COLO668 (cell line): ENCODE data around the gene KIF16B.

Experiments
- DNase-seq: peaks from one replicate; lab custom pipeline; 2025; ENCODE audit not compliant: unreplicated experiment; lab: John Stamatoyannopoulos, UW

Gene KIF16B

DNA sequence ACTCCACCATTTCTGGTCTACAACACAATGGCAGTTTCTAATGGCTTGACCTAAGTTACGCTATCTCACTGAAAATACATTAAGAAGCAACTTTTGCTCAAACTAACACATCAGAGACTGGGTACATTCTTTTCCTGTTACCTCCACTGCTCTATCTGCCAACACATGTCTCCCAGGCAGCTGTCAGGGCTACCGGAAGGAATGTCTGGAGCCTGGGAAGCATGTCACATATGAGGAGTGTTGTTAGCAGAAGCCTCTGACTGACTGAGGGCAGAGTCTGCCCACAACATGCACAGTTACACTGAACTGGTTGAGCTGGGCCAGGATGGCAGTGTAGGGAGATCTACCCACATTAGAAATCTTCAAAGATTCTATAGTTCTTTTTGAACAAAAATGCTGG lies 264.5 kb downstream of the KIF16B start:
- DNase-seq = no peak

DNA sequence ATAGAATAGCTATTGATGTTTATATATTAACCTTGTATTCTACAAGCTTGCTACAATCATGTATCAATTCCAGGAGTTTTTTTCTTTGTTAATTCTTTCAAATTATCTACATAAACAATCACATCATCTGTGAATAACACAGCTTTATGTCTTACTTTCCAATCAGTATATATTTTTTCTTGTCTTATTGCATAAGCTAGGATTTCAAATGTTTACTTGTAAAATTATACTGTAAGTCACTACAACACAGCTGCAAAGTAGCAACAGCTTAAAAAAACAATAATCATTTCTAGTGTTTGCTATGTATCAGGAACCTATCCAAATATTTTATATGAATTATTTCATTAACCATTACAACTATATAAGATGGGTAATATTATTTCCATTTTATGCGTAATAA lies 270.4 kb downstream of the KIF16B start:
- no peak for DNase-seq

DNA sequence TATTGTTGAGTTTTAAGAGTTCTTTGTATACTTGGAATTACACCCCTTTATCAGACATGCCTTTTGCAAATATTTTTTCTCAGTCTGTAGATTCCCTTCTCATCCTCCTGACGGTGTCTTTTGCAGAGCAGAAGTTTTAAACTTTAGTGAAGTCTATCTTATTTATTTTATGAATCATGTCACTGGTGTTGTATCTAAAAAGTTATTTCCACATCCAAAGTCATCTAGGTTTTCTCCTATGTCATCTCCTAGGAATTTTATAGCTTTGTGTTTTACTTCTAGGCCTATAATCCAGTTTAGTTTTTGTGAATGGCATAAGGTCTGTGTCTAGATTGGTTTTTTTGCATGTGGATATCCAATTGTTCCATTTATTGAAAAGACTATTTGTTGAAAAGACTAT lies 271.3 kb downstream of the KIF16B start:
- DNase-seq = no peak

DNA sequence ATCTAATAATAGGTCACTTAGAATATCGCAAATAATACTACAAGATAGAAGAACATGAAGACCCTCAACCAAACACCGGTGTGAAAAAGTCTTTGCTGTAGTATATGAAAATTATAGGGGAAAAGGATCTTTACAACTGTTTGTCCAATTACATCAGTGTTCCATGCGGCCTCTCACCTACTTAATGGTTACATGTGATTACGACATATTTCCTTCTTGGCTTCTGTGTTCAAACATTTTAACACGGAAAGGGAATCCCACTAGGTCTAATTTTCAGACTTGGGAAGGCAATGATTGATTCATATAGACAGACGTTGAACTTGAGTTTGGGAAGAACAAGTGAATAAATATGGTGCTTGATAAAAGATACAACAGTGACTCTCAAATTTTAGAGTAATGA lies 273.4 kb downstream of the KIF16B start:
- no peak for DNase-seq

DNA sequence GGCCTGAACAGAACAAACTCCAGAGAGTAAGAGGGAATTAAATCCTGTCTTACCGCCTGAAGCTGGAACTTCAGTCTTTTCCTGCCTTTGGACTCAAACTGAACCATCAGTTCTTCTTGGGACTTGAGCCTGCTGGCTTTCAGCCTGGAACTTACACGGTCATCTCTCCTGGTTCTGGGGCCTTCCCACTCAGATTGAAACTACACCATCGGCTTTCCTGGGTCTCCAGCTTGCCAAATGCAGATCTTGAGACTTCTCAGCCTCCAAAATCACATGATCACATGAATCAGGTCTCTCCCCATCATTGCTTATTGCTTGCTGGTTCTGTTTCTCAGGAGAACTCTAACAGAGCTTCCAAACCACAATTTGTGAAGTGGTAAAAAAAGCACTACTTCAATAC lies 276.3 kb downstream of the KIF16B start:
- DNase-seq = no peak

DNA sequence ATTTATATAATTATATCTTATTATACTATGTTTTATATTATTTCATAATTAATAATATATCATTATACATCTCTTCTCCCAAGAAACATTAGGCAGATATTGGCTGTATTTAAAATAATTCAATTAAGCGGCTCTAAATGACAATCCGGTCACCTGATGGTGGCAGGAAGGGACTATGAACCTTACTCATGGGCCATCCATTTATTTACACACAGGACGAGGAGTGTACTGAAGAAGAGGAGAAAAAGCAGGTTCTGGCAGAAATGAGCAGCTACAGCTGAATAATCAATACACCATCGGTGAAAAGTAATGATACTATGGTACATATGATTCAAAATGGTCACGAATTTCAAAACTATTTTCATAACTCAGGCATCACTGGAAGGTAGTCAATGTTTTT lies 277.7 kb downstream of the KIF16B start:
- no peak for DNase-seq

DNA sequence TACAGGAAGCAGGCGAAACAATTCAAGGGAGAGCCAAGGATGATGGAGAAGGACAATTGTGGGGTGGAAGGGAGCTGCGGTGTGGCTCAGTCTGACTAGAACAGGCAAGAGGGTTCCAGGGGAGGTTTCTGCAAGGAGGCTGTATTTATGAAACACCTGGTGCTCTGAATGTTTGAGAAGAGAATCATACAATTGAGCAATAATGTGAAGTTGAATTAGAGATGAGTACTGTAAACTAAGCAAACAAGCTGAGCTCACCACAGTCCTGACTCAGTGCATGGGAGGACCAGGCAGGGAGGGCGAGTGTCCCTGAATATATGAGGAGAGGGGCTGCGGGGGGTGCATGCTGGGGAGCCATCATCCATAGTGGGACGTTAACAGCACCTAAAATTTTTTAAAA lies 279.7 kb downstream of the KIF16B start:
- no peak for DNase-seq

DNA sequence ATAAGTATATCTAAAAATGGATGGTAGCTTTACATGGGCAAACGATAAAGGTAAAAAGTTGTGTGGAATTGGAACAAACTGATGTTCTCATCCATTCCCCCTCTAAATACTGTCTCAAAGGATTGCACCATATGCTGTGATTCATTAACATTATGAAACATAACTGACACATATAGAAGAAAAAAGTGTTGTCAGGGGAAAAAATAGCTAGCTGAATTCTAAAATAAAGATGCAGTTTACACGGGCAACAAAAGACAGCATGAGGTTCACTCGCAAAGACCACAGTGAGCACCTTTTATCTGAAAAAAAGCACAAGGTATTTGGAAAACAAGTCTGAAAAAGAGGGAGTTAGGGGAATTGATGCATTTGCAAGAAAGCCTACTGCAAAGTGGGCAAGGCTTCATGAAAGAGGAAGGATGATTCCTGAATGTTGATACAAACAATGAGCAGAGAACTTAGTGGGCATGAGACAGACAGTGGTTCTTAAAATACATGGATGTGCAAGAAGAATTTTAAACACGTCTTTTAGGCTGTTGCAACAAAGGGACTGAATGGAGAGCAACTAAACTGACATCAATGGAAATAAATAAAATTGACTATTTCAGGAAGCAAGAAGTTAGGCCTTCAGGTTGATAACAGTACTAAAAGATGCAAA lies 280.9 kb downstream of the KIF16B start:
- DNase-seq = no peak

DNA sequence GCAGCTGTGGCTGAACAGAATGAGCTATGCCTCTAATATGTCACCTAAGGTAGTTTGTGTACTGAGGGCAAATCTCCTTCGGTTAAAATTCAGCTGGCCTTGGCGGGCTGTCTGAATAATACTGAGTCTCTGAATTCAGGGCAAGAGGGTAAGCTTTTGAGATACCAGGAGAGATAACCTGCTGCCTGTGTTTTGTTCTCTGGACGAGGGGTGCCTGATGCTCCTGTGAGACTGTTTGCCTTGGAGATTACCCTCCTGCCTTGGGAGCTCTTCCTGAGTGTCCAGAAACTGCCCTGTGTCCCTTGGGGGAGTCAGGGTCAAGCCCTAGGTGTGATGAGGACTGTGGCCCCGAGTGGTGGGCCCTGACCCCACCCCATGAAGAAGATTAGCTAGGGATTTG lies 282.9 kb downstream of the KIF16B start:
- no peak for DNase-seq

DNA sequence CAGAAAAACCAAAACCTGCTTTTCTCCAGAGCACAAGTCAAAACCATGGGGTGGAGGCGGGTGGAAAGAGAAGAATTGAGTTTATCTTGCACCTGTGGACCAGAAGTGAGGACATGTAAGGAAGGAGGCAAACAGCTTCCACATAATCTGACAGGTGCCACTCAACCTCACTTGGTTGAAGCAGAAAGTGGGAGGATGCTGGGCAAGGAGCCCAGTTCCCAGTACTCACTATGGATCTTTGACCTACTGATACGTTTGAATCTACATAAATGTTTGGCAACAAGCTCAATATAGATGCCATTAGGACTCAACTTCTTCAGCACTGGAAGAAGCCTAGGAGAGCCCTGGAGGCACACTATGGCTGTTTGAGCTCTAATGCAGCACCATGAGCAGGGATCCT lies 285.5 kb downstream of the KIF16B start:
- DNase-seq = no peak

DNA sequence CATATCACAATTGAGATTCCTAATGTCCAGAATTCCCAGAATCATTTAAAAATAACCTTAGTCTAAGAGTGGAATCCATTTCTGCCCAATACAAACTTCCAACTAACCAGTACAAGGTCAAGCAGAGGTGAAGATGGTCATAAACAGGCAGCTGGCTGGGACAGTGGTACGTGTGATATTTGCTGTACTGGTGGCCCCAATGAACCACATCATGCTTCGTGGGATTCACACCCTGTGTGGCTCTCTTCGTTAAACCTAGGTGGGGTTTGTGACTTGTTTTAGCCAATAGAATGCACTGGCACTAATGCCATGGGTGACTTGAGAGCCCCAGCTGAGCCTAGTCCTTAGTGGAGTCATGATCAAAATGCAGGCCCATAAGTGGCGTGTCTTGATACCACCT lies 286.6 kb downstream of the KIF16B start:
- DNase-seq = no peak

DNA sequence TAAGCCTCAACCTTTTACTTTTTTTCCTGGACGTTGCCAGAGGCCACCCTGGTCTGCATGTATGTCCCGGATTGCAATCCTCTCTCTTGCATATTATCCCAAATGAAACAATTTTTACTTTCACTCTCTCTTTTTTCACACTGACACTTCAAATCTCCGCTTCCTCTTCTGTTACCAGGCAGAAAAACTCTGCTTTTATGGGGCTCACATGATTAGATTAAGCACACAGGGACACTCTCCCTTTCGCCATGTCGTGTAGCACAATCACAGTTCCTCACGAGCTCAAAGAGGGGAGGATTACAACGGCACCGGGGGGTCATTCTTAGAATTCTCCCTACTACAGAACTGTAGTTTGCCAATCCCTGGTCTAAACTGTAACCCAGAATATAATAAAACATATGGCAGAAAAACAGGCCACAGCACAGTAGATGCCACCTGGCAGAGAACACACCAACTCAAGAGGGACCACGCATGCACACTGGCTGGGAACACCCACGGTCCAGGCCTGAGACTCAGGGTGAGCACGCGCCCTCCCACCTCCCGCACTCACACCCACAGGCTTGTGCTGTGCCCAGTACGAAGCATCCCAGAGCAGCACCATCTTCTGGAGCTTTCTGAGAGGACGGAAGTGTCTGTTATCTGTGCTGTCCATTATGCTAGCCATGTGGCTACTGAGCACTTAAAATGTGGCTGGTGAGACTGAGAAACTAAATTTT lies 288.7 kb downstream of the KIF16B start:
- no peak for DNase-seq

DNA sequence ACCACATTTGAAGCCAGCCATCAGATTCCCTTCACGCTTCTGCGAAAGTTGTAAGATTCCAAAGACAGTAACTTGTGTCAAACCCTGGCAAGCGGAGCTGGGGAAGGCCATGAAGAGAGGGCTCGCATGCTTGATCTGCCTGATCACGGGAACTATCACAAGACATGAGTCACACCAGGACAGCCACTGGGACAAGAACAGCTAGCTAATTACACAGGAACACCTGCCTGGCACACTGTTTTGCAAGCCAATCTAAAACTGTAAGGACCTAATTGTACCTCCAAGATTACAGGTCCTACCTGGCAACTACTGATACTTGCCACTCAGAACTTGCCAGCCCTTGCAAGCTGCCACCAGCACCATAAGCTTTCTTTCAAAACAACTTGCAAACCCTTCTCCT lies 289.3 kb downstream of the KIF16B start:
- DNase-seq = peak; percentile 15

DNA sequence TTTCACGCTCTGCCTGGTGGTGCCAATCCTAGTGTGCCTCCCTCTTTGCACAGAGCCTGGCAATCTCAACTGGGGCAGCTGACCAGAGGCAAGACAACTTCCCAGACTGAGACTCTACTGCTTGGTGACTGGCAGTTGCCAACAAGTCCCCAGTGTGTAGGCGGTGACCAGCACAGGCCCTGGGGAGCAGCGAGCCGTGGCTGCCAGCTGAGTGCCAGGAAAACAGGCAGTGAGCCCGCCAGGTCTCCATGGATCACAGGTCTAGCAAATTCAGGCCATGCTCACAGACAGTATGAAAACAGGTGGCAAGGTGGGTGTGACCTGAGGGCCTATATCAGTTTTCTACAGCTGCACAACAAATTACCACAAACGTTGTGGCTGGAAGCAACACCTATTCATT lies 289.9 kb downstream of the KIF16B start:
- peak; percentile 14 for DNase-seq

DNA sequence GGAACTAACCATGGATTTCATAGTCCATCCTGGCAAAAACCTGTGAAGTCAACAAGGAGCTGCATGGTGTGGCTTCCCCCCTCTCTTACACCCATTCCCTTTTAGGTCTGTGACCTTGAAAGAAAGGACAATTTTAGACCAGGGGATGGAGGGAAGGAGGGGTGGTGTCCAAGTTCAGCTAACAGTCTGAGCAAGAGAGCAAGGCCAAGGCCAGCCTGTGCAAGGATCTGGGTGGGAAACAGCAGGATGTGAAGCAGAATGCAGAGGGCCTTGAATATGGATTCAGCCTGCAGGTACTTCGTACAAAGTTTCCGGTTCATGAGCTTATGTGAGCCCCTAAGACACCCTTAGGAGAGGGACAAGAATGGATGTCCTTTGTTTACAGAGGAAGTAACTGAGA lies 293.0 kb downstream of the KIF16B start:
- no peak for DNase-seq

DNA sequence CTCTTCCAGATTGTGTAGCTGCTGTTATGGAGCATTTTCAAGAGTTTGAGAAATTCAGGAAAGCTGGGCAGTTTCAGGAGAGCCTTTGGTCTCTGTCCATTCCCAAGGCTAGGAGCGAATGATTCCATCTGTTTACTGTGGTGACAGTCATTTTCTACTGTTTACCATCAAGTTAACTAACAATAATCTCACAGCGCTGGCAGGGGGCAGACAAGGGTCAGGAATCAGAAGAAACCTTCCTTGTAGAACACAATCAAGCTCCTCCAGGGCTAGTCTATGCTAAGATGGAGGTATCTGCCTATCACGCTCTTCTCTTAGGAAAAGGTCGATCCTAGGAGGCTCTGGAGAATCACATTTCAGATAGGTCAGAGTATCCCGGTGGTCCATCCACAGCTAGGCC lies 293.9 kb downstream of the KIF16B start:
- no peak for DNase-seq

DNA sequence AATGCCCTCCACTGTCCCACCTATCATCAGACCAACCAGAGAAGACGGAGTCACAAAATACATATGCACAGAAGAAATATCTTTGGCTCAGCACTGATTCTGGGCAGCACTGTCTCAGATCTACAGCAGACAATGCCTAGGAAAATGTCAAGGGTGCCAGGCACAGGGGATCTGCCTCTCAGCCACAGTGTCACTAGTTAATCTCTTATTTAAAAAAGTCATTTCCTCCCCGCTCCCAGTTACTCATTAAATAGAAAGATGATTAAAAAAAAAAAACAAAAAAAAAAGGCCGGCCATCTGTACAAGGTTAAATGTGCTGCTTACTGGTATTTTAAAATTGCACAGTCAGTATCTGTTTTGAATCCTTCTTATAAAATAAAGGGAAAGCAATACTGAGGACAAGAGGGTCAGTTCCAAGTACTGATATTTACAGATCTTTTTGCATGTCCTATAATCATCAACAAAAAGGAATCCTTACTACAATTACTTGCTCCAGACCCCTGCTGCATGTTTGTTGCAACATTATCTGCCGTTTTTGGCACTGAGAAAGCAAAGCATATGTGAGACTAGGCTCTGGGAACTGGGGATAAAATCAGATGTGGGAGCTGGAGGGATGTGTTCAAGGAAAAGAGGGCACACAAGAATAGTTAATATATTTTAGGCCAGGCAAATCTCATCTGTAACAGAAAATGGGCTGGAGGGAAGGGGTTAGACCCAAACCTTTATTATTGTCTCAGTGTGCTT lies 299.3 kb downstream of the KIF16B start:
- DNase-seq = no peak

DNA sequence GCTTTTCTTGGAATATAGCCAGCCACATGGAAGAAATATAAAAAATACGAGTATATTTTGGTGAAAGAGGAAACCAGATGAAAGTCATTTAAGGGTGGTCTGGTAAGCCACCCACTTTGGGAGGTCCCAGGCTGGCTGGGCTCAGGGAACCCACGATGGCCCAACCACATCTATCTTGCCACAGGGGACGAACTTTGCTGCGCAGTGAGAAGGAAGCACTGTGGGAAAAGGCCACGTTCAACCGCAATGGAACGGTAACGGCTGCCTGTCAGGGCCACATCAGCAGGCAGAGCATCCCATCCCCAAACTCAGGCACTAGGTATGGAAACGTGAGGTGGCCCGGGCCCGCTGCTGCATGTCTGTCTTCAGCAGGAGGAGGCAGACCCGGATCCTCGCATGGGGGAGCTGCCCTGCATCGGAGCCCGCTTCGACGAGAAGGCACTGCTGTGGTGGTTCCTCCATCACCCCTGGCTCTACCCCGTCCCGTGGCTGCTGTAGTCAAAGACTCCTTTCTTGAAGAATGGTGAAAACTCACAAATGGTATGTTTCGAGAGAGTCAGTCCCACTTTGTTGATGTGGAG lies 300.4 kb downstream of the KIF16B start:
- DNase-seq = no peak

DNA sequence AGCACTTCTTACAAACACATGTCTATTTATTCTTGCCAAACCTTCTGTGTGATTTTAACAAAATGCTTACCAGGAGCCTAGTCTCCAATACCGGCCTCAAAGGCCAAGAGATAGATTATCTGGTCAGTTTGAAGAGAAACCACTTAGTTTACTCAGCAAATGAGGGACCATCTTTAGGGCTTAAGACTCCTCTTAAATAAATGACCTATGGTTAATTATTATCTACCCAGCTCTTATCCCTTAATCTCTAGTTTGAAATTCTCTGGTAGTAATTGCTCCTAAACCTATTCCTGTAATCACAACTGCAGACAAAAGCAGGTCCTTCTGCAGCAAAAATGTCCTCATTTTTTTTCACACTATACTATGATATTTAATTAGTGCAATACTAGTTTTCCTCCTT lies 301.8 kb downstream of the KIF16B start:
- no peak for DNase-seq

DNA sequence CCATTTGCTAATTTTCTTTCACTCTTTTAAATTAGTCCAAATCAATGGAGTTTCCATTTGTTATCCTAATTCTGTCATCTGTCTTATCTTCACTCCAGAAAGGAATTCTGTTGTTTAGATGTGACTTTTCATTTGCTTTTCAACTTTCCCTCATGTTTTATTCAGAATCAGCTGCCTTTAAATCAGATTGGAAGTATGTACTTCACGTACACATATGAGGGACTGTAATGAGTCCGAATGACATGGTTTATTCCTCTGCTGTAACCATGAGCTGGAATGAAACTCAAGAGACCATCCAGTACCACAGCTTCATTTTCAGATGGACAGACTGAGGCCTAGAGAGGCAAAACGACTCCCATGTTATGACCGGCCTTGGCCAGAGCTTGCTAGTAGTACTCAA lies 302.3 kb downstream of the KIF16B start:
- DNase-seq = no peak

DNA sequence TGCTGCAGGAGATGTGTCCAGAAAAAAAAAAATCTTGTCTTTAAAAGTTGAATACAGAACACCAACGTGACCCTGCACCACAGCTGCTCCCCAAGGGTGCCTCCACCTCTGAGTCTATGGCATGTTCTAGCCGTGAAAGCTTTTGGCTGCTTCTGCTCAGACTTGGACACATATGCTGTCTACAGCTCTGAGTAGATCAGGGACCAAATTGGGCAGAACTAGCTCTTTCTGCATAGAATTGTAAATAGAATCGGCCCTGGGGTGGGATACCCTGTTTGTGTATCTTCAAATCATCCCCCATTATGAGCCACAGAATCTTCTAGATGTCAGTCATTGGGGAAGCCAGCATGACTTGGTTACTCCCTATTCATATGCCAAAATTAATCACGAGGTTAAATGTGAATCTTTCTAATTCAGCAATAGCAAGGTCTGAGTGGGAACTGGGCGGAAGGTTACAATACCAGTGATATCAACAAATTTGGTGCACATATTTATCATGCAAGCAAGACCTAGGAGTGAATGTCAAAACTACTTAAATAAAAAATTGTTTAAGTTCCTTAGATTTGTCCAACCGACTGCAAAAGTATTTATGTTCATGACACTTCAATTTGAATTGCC lies 302.8 kb downstream of the KIF16B start:
- DNase-seq = no peak

DNA sequence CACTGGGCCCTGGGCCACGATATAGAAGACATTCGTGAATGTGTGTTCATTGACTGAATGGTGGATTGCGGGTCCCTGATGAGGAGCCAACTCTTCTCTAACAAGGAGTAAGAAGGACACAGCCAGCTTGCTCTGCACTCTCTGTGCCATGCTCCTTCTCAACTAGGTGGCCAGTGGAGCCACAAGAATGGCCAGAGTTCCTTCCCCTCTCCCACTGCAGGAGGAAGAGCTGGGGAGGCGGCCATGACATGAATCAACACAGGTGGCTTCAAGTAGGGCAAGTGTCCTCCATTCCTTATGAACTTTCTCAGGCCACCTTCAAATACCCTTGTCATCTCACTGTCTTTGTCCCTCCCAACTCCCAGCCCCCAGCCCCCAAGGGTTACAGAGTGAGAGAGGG lies 305.7 kb downstream of the KIF16B start:
- DNase-seq = no peak
